Chondrocyte (in vitro differentiated cells): ENCODE measurements around the gene PDK4. TPM values are rescaled to one million over a fixed set of nuclear protein-coding genes. Genes with fewer than 3 reads are reported as not detected.

Experiments
- DNase-seq: peaks from one replicate; pipeline ENCODE4 v3.0.0; 2021; ENCODE audit warnings: mixed read lengths, low spot score
- H3K27ac Mint-ChIP-seq: one replicate; pipeline ENCODE4 v1.8.0; 2021; ENCODE audit warnings: mild to moderate bottlenecking, moderate library complexity, mixed read lengths; ENCODE audit not compliant: unreplicated experiment
- H3K27me3 Mint-ChIP-seq: 2 replicates; pipeline ENCODE4 v1.8.0; 2021; ENCODE audit warnings: low read depth, mixed read lengths
- H3K36me3 Mint-ChIP-seq: 2 replicates; pipeline ENCODE4 v1.8.0; 2021; ENCODE audit warnings: low read depth, mixed read lengths
- H3K4me1 Mint-ChIP-seq: 2 replicates; pipeline ENCODE4 v1.8.0; 2021; ENCODE audit warnings: low read depth, mild to moderate bottlenecking, mixed read lengths
- H3K4me3 Mint-ChIP-seq: one replicate; pipeline ENCODE4 v1.8.0; 2021; ENCODE audit warnings: mild to moderate bottlenecking, moderate library complexity, mixed read lengths; ENCODE audit not compliant: unreplicated experiment
- H3K9me3 Mint-ChIP-seq: 2 replicates; pipeline ENCODE4 v1.8.0; 2021; ENCODE audit warnings: low read depth, mixed read lengths
- CTCF ChIP-seq: fragments of 200-600 bp; sonication (generic); IDR thresholded peaks from 2 replicates; pipeline ENCODE4 v1.5.0; 2021; ENCODE audit warnings: antibody characterized with exemption, mild to moderate bottlenecking, moderate library complexity
- long read RNA-seq: library from polyadenylated mRNA; stranded (forward); transcript quantifications from one replicate; pipeline ENCODE4 v2.0.0, GENCODE V29; 2021
- total RNA-seq: library from RNA; stranded (reverse); gene quantifications from 3 replicates; pipeline ENCODE4 v1.2.1, GENCODE V29; 2021

PDK4 gene
- total RNA-seq = 1.9 to 8.6 TPM (median 7.3 TPM) in 3 replicates
- long read RNA-seq, transcript PDK4-201 (11 exons, 3,576 nt) = major isoform, 18 of 22 reads
- long read RNA-seq, partial matches to known transcripts = 1 of 22 reads
- long read RNA-seq, other reads (novel, unspliced or antisense) = 2 of 22 reads

DNA sequence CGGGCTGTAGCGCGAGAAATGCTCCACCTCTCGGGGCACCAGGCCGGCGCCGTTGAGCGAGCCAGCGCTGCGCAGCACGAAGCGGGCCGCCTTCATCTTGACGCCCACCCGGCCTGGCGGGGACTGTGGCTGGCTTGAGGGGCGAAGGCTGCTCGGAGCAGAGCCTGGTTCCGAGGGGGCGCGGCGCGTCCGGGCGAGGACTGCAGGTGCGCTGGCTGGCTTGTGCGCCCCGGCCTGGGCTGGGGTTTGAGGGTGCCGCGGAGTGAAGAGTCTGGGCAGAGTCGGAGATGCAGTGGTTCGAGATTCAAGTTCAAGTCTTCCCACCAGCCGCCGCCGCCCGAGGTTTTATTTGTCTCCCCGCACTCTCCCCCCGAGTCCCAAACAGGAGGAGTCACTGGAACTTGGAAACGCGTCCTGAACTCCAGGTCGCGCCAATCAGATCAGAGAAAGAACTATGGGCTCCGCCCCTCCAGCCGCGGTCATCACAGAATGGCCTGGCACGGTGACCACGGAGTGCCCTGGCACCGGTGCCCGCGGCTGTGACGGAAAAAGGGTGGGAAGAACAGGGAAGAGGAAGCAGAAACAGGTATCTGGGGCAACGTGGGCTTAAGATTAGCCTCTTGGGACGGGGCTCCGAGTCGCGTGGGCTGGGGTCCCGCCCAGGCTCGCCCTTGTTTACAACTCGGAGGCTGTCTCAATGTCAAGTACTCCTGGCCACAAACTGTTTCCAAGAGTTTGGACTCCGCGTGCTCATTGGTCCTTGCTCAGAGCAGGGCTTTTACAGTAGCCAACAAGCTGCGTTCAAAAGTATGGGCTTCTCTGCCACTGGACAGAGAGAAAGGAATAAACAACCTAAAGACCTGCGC is at the start of gene PDK4:
Gene PDK4, minus strand, starts transcription at position 319 of the 866 bp plus-strand sequence. Its CDS starts 223 bp downstream, at position 96.
- peaks cover 33% of the 10 kb centered on the region for H3K4me1 Mint-ChIP-seq

GRCh38 chr7:95642173-95642572 is 45.9 kb upstream of the PDK4 start:
- TF ChIP-seq CTCF = no peak
- peaks cover 30% of the 10 kb centered on the region for H3K27me3 Mint-ChIP-seq

More for the DNA sequence above, at the start of gene PDK4:
- TF ChIP-seq CTCF = no peak
- Mint-ChIP-seq H3K27ac (peak within 1 kb of the TSS; percentile 98), H3K36me3 (no peaks in the 10 kb centered on the region), H3K27me3 (no peaks in the 10 kb centered on the region), H3K4me3 (peak within 1 kb of the TSS; percentile 97), H3K9me3 (no peaks in the 10 kb centered on the region)
- no peak for DNase-seq

GRCh38 chr7:95636140-95636940 is 40.0 kb upstream of the PDK4 start:
- peaks cover 4% of the 10 kb centered on the region for H3K27me3 Mint-ChIP-seq
- no peak overlapping the region for H3K4me3 Mint-ChIP-seq
- no peak for TF ChIP-seq CTCF
- H3K9me3 Mint-ChIP-seq = peaks cover 3% of the 10 kb centered on the region
- no peaks in the 10 kb centered on the region for H3K36me3 Mint-ChIP-seq
- H3K4me1 Mint-ChIP-seq = peaks cover 3% of the 10 kb centered on the region
- no peak for DNase-seq
- H3K27ac Mint-ChIP-seq = no peak overlapping the region

More at GRCh38 chr7:95642173-95642572, 45.9 kb upstream of the PDK4 start:
- Mint-ChIP-seq H3K36me3 (no peaks in the 10 kb centered on the region), H3K9me3 (no peaks in the 10 kb centered on the region), H3K4me3 (no peak overlapping the region), H3K4me1 (peaks cover 4% of the 10 kb centered on the region), H3K27ac (no peak overlapping the region)
- no peak for DNase-seq

- H3K36me3 Mint-ChIP-seq = no peaks in the 10 kb centered on the region
- no peak for TF ChIP-seq CTCF
- H3K4me3 Mint-ChIP-seq = no peak overlapping the region
- peaks cover 3% of the 10 kb centered on the region for H3K4me1 Mint-ChIP-seq
- peak overlapping the region; percentile 30 for H3K27ac Mint-ChIP-seq
- no peaks in the 10 kb centered on the region for H3K27me3 Mint-ChIP-seq
- DNase-seq = no peak
- peaks cover 3% of the 10 kb centered on the region for H3K9me3 Mint-ChIP-seq
Measured at GRCh38 chr7:95632609-95633008, 36.3 kb upstream of the PDK4 start.

DNA sequence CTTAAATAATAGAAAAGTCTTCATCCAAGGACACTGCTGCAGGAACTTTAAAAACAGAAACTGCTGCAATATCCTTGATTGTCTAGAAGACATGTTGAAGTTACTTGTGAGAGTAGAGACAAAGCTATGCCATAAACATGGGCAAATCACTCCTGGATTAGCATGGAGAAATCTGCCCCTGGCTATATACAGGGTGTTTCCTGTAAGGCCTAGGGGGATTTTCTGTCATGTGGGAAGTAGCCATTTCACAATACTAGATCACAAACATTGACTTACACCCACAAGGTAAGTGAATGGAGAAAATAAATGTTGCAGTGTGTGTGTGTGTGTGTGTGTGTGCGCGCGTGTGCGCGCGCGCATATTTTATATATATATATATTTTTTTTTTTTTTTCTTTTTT is 35.2 kb upstream of the PDK4 start:
- no peak for TF ChIP-seq CTCF
- H3K27ac Mint-ChIP-seq = no peak overlapping the region
- H3K27me3 Mint-ChIP-seq = no peaks in the 10 kb centered on the region
- DNase-seq = no peak
- peaks cover 3% of the 10 kb centered on the region for H3K4me1 Mint-ChIP-seq
- no peak overlapping the region for H3K4me3 Mint-ChIP-seq
- H3K9me3 Mint-ChIP-seq = peaks cover 3% of the 10 kb centered on the region
- H3K36me3 Mint-ChIP-seq = no peaks in the 10 kb centered on the region
